OCI-LY1 (cell line): Measurements from ENCODE around the gene DHRS7B.
"Not testable (repeated sequence)": the region's sequence is repeated elsewhere in the genome, so short reads cannot be mapped to it uniquely, and the experiment has no call there.

Experiments used
- H2AFZ ChIP-seq: fragments of 200-600 bp; sonication (generic), shearing (Covaris generic); 2 replicates; pipeline ENCODE4 v1.6.0; 2014; ENCODE audit warnings: antibody characterized with exemption, mild to moderate bottlenecking, low read length
- H3F3A ChIP-seq: fragments of 200-600 bp; sonication (generic), shearing (Covaris generic); 2 replicates; pipeline ENCODE4 v1.6.0; 2014; ENCODE audit warnings: mild to moderate bottlenecking, antibody characterized with exemption, low read length, moderate library complexity; ENCODE audit not compliant: insufficient read depth
- H3K27ac ChIP-seq: fragments of 200-600 bp; sonication (generic); 2 replicates; pipeline ENCODE4 v1.5.1; 2014; ENCODE audit warnings: low read length, mixed run types, mild to moderate bottlenecking, low read depth; ENCODE audit not compliant: poor library complexity, severe bottlenecking
- H3K27me3 ChIP-seq: fragments of 200-600 bp; sonication (generic); 2 replicates; pipeline ENCODE4 v1.6.0; 2014; ENCODE audit warnings: antibody characterized with exemption, mild to moderate bottlenecking, low read length, moderate library complexity; ENCODE audit not compliant: insufficient read depth
- H3K36me3 ChIP-seq: fragments of 200-600 bp; sonication (generic); 2 replicates; pipeline ENCODE4 v1.6.1; 2014; ENCODE audit warnings: mild to moderate bottlenecking, antibody characterized with exemption, low read length, moderate library complexity, mixed read lengths; ENCODE audit not compliant: insufficient read depth
- H3K4me1 ChIP-seq: fragments of 200-600 bp; sonication (generic); 2 replicates; pipeline ENCODE4 v1.5.1; 2014; ENCODE audit warnings: mild to moderate bottlenecking, low read length, moderate library complexity; ENCODE audit not compliant: insufficient read depth, severe bottlenecking
- H3K4me2 ChIP-seq: fragments of 200-600 bp; sonication (generic), shearing (Covaris generic); 2 replicates; pipeline ENCODE4 v1.6.1; 2014; ENCODE audit warnings: low read length
- H3K4me3 ChIP-seq: fragments of 200-600 bp; sonication (generic); 2 replicates; pipeline ENCODE4 v1.5.1; 2014; ENCODE audit warnings: low read length, low read depth, mild to moderate bottlenecking, mixed read lengths; ENCODE audit not compliant: poor library complexity, severe bottlenecking
- H3K79me2 ChIP-seq: fragments of 200-600 bp; shearing (Covaris generic); 2 replicates; pipeline ENCODE4 v1.6.1; 2016; ENCODE audit warnings: mixed run types, low read length, mixed read lengths; ENCODE audit not compliant: insufficient read depth
- H3K9ac ChIP-seq: fragments of 200-600 bp; sonication (generic), shearing (Covaris generic); 2 replicates; pipeline ENCODE4 v1.6.1; 2014; ENCODE audit warnings: mild to moderate bottlenecking, low read length, mixed read lengths
- H3K9me2 ChIP-seq: fragments of 200-600 bp; sonication (generic), shearing (Covaris generic); 2 replicates; pipeline ENCODE4 v1.6.1; 2014; ENCODE audit warnings: low read depth, mild to moderate bottlenecking, low read length, mixed read lengths
- H3K9me3 ChIP-seq: fragments of 200-600 bp; shearing (Covaris generic); 2 replicates; pipeline ENCODE4 v1.6.1; 2014; ENCODE audit warnings: low read length, mixed read lengths
- H4K20me1 ChIP-seq: fragments of 200-600 bp; sonication (generic), shearing (Covaris generic); 2 replicates; pipeline ENCODE4 v1.6.0; 2016; ENCODE audit warnings: mild to moderate bottlenecking, low read length; ENCODE audit not compliant: insufficient read depth
- CTCF ChIP-seq: fragments of 200-600 bp; sonication (generic), shearing (Covaris generic); IDR thresholded peaks from 2 replicates; pipeline ENCODE4 v1.5.1; 2017; ENCODE audit warnings: mild to moderate bottlenecking, antibody characterized with exemption, low read length, moderate library complexity, mixed read lengths
- EZH2 ChIP-seq: fragments of 200-600 bp; sonication (generic), shearing (Covaris generic); IDR thresholded peaks from 2 replicates; pipeline ENCODE4 v1.8.0; 2017; ENCODE audit warnings: borderline replicate concordance, mixed run types, mild to moderate bottlenecking, antibody characterized with exemption, low read length, moderate library complexity, mixed read lengths

DHRS7B gene

GRCh38 chr17:21113049-21113690 lies 13.6 kb upstream of the DHRS7B start:
- Histone ChIP-seq H3K27me3 (no peaks in the 10 kb centered on the region), H3K9ac (no peak overlapping the region), H2AFZ (no peak overlapping the region), H3K27ac (no peak overlapping the region), H3K4me2 (no peak overlapping the region), H3K4me3 (no peak overlapping the region), H4K20me1 (no peaks in the 10 kb centered on the region), H3F3A (no peaks in the 10 kb centered on the region), H3K36me3 (no peaks in the 10 kb centered on the region), H3K4me1 (no peaks in the 10 kb centered on the region), H3K79me2 (no peaks in the 10 kb centered on the region), H3K9me3 (no peaks in the 10 kb centered on the region), H3K9me2 (no peaks in the 10 kb centered on the region)
- TF ChIP-seq EZH2 (no peak), CTCF (no peak)

GRCh38 chr17:21113716-21114115 lies 13.0 kb upstream of the DHRS7B start:
- no peaks in the 10 kb centered on the region for H3K9me3 ChIP-seq
- H3K4me1 ChIP-seq, result no peaks in the 10 kb centered on the region
- H3K27ac ChIP-seq, result no peak overlapping the region
- H3K36me3 ChIP-seq, result no peaks in the 10 kb centered on the region
- no peak for TF ChIP-seq EZH2
- no peak for TF ChIP-seq CTCF
- no peaks in the 10 kb centered on the region for H4K20me1 ChIP-seq
- no peak overlapping the region for H3K4me3 ChIP-seq
- H3K9me2 ChIP-seq, result no peaks in the 10 kb centered on the region
- H3K9ac ChIP-seq, result no peak overlapping the region
- H2AFZ ChIP-seq, result no peak overlapping the region
- no peak overlapping the region for H3K4me2 ChIP-seq
- H3F3A ChIP-seq, result no peaks in the 10 kb centered on the region
- no peaks in the 10 kb centered on the region for H3K27me3 ChIP-seq
- H3K79me2 ChIP-seq, result no peaks in the 10 kb centered on the region

- H3K4me3 ChIP-seq, H3K4me2 ChIP-seq, H4K20me1 ChIP-seq, H3F3A ChIP-seq, H2AFZ ChIP-seq, H3K9me2 ChIP-seq, H3K9me3 ChIP-seq, H3K4me1 ChIP-seq, H3K27me3 ChIP-seq, H3K9ac ChIP-seq, H3K36me3 ChIP-seq, H3K79me2 ChIP-seq, H3K27ac ChIP-seq: not testable (repeated sequence)
These were observed 12.0 kb upstream of the DHRS7B start for GRCh38 chr17:21114791-21115190.

GRCh38 chr17:21119247-21119918 lies 7.4 kb upstream of the DHRS7B start:
- H3K27me3 ChIP-seq, result no peaks in the 10 kb centered on the region
- no peak overlapping the region for H3K27ac ChIP-seq
- H3K4me3 ChIP-seq, result no peak overlapping the region
- no peak overlapping the region for H2AFZ ChIP-seq
- no peaks in the 10 kb centered on the region for H3K79me2 ChIP-seq
- H3K9me2 ChIP-seq, result no peaks in the 10 kb centered on the region
- H3K36me3 ChIP-seq, result no peaks in the 10 kb centered on the region
- H4K20me1 ChIP-seq, result no peaks in the 10 kb centered on the region
- TF ChIP-seq EZH2 (no peak), CTCF (peak; percentile 85)
- H3F3A ChIP-seq, result no peaks in the 10 kb centered on the region
- H3K9ac ChIP-seq, result no peak overlapping the region
- H3K4me1 ChIP-seq, result no peaks in the 10 kb centered on the region
- no peaks in the 10 kb centered on the region for H3K9me3 ChIP-seq
- H3K4me2 ChIP-seq, result peak overlapping the region; percentile 22
